Measurements from ENCODE around the gene CYP2B6.
"Not testable (repeated sequence)": the region's sequence is repeated elsewhere in the genome, so short reads cannot be mapped to it uniquely, and the experiment has no call there.

Gene CYP2B6

GRCh38 chr19:41031916-41032315 is 40.8 kb downstream of the CYP2B6 start:
- DNase-seq (ENCODE audit: low spot score): no peak

GRCh38 chr19:41033324-41033723 is 42.2 kb downstream of the CYP2B6 start:
- DNase-seq (ENCODE audit: low spot score): not testable (repeated sequence)

- DNase-seq (ENCODE audit: low spot score): no peak
These were observed 48.7 kb downstream of the CYP2B6 start for GRCh38 chr19:41039806-41040205.

- not testable (repeated sequence) for DNase-seq (ENCODE audit: low spot score)
These were observed 54.0 kb downstream of the CYP2B6 start for GRCh38 chr19:41045095-41045494.

- DNase-seq (ENCODE audit: low spot score): no peak
These were observed 59.3 kb downstream of the CYP2B6 start for GRCh38 chr19:41050426-41050825.

- not testable (repeated sequence) for DNase-seq (ENCODE audit: low spot score)
These were observed 61.1 kb downstream of the CYP2B6 start for GRCh38 chr19:41052162-41052561.

- not testable (repeated sequence) for DNase-seq (ENCODE audit: low spot score)
These were observed 62.2 kb downstream of the CYP2B6 start for GRCh38 chr19:41053331-41053730.

- no peak for DNase-seq (ENCODE audit: low spot score)
These were observed 74.0 kb downstream of the CYP2B6 start for GRCh38 chr19:41064974-41065569.

Data from hematopoietic multipotent progenitor cell treated with erythropoietin and hydrocortisone succinate and interleukin-3 and kit ligand, for 17 days (in vitro differentiated cells).